Measurements from ENCODE around the gene SCFD2.

GRCh38 chr4:53004497-53005148 is 361.2 kb downstream of the SCFD2 start:
- TF ChIP-seq CTCF (IDR thresholded peaks at IDR 0.05 in 4 of 5, conservative IDR thresholded peaks at IDR 0.05 in 1 of 5) (no peak), POLR2A (IDR thresholded peaks at IDR 0.05) (no peak)
